ENCODE data around the gene TRAPPC6A.

The TRAPPC6A gene

DNA sequence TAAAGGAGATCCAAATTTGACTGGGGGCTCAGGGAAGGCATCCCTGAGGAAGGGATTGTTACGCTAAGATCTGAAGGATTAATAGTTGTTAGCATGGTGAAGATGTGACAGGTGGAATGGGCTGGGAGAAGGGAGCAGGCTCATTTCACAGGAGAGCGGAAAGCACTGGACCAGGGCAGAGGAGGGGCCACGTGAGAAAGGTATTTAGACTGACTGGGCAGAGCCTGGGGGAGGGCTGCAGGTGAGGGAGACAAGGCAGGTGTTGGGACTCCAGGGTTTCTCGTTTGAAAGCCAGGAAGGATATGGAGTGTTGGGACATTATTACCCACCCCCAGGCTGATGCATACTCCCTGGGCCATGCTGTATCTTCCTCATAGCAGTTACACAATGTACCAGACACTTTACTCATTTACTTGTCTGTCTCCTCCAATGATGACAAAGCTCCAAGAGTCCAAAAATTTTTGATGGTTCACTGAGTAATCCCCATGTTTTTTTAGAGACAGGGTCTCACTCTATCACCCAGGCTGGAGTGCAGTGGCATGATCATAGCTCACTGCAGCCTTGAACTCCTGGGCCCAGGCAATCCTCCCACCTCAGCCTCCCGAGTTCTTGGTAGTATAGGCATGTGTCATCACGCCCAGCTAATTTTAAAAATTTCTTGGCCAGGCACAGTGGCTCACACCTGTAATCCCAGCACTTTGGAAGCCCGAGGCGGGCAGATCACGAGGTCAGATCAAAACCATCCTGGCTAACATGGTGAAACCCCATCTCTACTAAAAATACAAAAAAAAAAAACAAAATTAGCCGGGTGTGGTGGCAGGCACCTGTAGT is 2.3 kb downstream of the TRAPPC6A start:
- H3K9me3 ChIP-seq (ENCODE audit: low read length), result no peaks in the 10 kb centered on the region
- H4K20me1 ChIP-seq (ENCODE audit: insufficient read depth, low read length), result no peaks in the 10 kb centered on the region
- H3K4me2 ChIP-seq (ENCODE audit: low read length), result no peak overlapping the region
- peaks cover 21% of the 10 kb centered on the region for H3K4me1 ChIP-seq (ENCODE audit: insufficient read depth, low read length, severe bottlenecking)
- no peak overlapping the region for H2AFZ ChIP-seq (ENCODE audit: low read length)
- no peak overlapping the region for H3K27ac ChIP-seq (ENCODE audit: low read depth, low read length, poor library complexity, severe bottlenecking)
- no peaks in the 10 kb centered on the region for H3K27me3 ChIP-seq (ENCODE audit: insufficient read depth, low read length)
- no peak overlapping the region for H3K4me3 ChIP-seq (ENCODE audit: low read depth, low read length, poor library complexity, severe bottlenecking)
- no peaks in the 10 kb centered on the region for H3F3A ChIP-seq (ENCODE audit: insufficient read depth, low read length)
- no peaks in the 10 kb centered on the region for H3K9me2 ChIP-seq (ENCODE audit: low read depth, low read length)
- H3K36me3 ChIP-seq (ENCODE audit: insufficient read depth, low read length), result no peaks in the 10 kb centered on the region
- H3K79me2 ChIP-seq (ENCODE audit: insufficient read depth, low read length), result peaks cover 3% of the 10 kb centered on the region; the same call in 1 of the 2 replicates
- no peak for TF ChIP-seq EZH2 (IDR thresholded peaks at IDR 0.05; ENCODE audit: borderline replicate concordance, low read length)
- TF ChIP-seq, protein P1, sequence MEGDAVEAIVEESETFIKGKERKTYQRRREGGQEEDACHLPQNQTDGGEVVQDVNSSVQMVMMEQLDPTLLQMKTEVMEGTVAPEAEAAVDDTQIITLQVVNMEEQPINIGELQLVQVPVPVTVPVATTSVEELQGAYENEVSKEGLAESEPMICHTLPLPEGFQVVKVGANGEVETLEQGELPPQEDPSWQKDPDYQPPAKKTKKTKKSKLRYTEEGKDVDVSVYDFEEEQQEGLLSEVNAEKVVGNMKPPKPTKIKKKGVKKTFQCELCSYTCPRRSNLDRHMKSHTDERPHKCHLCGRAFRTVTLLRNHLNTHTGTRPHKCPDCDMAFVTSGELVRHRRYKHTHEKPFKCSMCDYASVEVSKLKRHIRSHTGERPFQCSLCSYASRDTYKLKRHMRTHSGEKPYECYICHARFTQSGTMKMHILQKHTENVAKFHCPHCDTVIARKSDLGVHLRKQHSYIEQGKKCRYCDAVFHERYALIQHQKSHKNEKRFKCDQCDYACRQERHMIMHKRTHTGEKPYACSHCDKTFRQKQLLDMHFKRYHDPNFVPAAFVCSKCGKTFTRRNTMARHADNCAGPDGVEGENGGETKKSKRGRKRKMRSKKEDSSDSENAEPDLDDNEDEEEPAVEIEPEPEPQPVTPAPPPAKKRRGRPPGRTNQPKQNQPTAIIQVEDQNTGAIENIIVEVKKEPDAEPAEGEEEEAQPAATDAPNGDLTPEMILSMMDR (IDR thresholded peaks at IDR 0.05; ENCODE audit: low read length), result no peak
- H3K9ac ChIP-seq (ENCODE audit: low read length), result no peak overlapping the region

DNA sequence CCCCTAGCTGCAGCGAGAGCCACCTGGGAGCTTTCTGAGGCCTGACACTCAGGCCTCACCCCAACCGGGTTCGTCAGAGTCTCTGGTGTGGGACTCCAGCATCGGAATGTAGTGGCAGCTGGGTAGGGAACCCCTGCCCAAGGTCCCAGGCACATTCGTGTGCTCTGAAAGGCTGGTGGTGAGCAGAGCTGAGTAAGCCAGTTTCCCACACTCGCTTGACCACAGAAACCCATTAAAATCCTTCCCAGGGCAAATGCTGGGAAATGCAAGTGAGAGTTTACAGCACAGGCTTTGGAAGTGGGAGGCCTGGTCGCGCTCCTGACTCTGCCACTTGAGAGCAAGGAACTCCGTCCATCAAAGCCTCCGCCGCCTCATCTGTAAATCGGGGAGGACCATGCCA is 4.2 kb downstream of the TRAPPC6A start:
- Histone ChIP-seq H3K4me3 (ENCODE audit: low read depth, low read length, poor library complexity, severe bottlenecking) (no peak overlapping the region), H4K20me1 (ENCODE audit: insufficient read depth, low read length) (no peaks in the 10 kb centered on the region), H3K9ac (ENCODE audit: low read length) (no peak overlapping the region), H3K36me3 (ENCODE audit: insufficient read depth, low read length) (no peaks in the 10 kb centered on the region), H3K4me1 (ENCODE audit: insufficient read depth, low read length, severe bottlenecking) (peaks cover 9% of the 10 kb centered on the region), H2AFZ (ENCODE audit: low read length) (no peak overlapping the region), H3K27me3 (ENCODE audit: insufficient read depth, low read length) (no peaks in the 10 kb centered on the region), H3K9me3 (ENCODE audit: low read length) (no peaks in the 10 kb centered on the region), H3K4me2 (ENCODE audit: low read length) (no peak overlapping the region), H3K79me2 (ENCODE audit: insufficient read depth, low read length) (no peaks in the 10 kb centered on the region), H3K9me2 (ENCODE audit: low read depth, low read length) (no peaks in the 10 kb centered on the region), H3F3A (ENCODE audit: insufficient read depth, low read length) (no peaks in the 10 kb centered on the region), H3K27ac (ENCODE audit: low read depth, low read length, poor library complexity, severe bottlenecking) (no peak overlapping the region)
- TF ChIP-seq EZH2 (IDR thresholded peaks at IDR 0.05; ENCODE audit: borderline replicate concordance, low read length), result no peak
- TF ChIP-seq, protein P1 (IDR thresholded peaks at IDR 0.05; ENCODE audit: low read length), result no peak

DNA sequence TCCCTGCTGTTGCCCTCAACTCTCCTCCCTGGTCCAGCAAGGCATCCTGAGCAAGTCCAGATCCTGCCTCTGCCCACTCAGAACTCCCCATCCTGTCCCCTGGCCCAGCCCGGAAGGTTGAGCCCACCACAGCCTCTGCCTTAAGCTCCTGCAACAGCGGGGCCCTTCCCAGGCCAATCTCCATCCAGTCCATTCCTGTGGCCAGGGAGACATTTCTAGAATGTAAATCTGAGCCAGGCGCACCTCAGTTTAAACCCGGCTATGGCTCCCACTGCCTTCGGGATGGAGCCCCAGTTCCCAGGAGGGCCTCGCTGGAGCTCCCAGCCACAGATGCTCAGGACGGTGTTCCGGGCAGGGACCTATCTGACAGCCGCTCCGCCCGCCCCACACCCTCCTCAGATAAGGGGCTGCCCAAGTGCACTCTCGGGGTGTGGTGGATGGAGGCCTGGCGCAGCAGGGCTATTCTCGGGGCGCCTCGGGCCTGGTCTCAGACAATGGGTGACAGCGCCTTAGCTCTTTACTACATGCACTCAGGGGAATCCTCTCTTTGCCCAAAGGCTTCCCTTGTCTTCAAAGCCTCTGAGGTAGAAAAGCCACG is 5.3 kb downstream of the TRAPPC6A start:
- Histone ChIP-seq H3K27ac (ENCODE audit: low read depth, low read length, poor library complexity, severe bottlenecking) (no peak overlapping the region), H3K27me3 (ENCODE audit: insufficient read depth, low read length) (no peaks in the 10 kb centered on the region), H3K9ac (ENCODE audit: low read length) (no peak overlapping the region), H3K4me2 (ENCODE audit: low read length) (no peak overlapping the region), H3K9me2 (ENCODE audit: low read depth, low read length) (no peaks in the 10 kb centered on the region), H3K4me3 (ENCODE audit: low read depth, low read length, poor library complexity, severe bottlenecking) (no peak overlapping the region), H3K36me3 (ENCODE audit: insufficient read depth, low read length) (no peaks in the 10 kb centered on the region), H3K4me1 (ENCODE audit: insufficient read depth, low read length, severe bottlenecking) (peaks cover 9% of the 10 kb centered on the region), H4K20me1 (ENCODE audit: insufficient read depth, low read length) (no peaks in the 10 kb centered on the region), H3K9me3 (ENCODE audit: low read length) (no peaks in the 10 kb centered on the region), H3F3A (ENCODE audit: insufficient read depth, low read length) (no peaks in the 10 kb centered on the region), H2AFZ (ENCODE audit: low read length) (no peak overlapping the region), H3K79me2 (ENCODE audit: insufficient read depth, low read length) (no peaks in the 10 kb centered on the region)
- no peak for TF ChIP-seq EZH2 (IDR thresholded peaks at IDR 0.05; ENCODE audit: borderline replicate concordance, low read length)
- TF ChIP-seq, protein P1 (IDR thresholded peaks at IDR 0.05; ENCODE audit: low read length), result no peak

All from OCI-LY1 (cell line).